ENCODE results near the gene C2CD4B. TPM values are rescaled to one million over a fixed set of nuclear protein-coding genes. Genes with fewer than 3 reads are reported as not detected.

C2CD4B gene
- total RNA-seq, 1 donor from 2014 or later = 19.1 TPM

DNA sequence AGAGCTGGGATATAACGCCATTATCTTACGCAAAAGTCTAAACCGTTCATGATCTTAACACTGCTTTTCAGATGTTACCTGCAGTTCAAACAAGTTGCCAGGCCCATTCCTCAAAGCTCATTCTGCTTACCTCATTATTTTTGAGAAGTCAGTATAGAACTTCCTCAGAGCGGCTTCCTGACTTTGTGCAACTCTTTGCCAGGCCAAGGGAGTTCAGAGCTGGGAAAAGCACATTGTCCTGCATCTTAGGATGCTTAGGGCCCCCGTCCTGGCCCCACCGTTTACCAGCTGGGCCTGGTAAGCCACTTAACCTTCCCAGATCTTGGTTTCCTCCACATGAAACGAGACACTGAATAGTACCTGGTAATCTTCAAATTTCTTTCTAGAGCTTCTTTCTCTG, 6.8 kb upstream of the C2CD4B start:
- Mint-ChIP-seq H3K27me3 (ENCODE audit: unreplicated experiment) (no peaks in the 10 kb centered on the region), H3K27ac (ENCODE audit: unreplicated experiment) (peak overlapping the region; percentile 68), H3K4me1 (ENCODE audit: unreplicated experiment) (peaks cover 33% of the 10 kb centered on the region), H3K9me3 (ENCODE audit: unreplicated experiment) (no peaks in the 10 kb centered on the region), H3K4me3 (ENCODE audit: unreplicated experiment) (no peak overlapping the region), H3K36me3 (ENCODE audit: low read depth, unreplicated experiment) (peaks cover 2% of the 10 kb centered on the region)
- DNase-seq (ENCODE audit: low spot score) = no peak
- TF ChIP-seq, protein P1, sequence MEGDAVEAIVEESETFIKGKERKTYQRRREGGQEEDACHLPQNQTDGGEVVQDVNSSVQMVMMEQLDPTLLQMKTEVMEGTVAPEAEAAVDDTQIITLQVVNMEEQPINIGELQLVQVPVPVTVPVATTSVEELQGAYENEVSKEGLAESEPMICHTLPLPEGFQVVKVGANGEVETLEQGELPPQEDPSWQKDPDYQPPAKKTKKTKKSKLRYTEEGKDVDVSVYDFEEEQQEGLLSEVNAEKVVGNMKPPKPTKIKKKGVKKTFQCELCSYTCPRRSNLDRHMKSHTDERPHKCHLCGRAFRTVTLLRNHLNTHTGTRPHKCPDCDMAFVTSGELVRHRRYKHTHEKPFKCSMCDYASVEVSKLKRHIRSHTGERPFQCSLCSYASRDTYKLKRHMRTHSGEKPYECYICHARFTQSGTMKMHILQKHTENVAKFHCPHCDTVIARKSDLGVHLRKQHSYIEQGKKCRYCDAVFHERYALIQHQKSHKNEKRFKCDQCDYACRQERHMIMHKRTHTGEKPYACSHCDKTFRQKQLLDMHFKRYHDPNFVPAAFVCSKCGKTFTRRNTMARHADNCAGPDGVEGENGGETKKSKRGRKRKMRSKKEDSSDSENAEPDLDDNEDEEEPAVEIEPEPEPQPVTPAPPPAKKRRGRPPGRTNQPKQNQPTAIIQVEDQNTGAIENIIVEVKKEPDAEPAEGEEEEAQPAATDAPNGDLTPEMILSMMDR (IDR thresholded peaks at IDR 0.05; ENCODE audit: unreplicated experiment) = no peak

DNA sequence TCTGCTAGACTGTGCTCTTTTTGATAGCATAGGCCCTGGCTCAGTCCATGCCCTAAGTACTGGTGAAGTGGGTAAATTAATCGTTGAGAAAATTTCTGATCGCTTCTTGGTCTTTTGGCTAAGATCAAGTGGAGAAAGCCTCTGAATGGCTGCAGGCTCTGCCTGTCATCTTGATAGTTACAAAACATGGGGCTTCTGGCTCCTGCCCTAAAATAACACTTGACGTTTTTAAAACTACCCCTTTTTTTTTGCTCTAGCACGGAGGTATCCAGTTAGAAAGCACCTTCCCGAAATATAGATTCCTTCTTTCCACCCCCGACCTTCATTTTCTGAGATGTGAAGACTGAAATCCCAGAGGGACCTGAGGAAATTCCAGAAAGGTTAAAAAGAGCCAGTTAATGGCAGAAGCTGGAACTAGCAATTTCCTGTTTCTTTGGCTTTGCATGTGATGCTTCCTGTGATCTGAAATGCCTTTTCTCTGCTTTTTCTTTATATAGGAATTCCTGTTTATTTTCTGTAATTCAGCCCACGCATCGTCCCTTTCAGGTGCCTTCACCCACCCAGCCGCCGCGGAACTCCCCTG, 799 bp upstream of the C2CD4B start:
- TF ChIP-seq, protein P1 (IDR thresholded peaks at IDR 0.05; ENCODE audit: unreplicated experiment) = no peak
- Mint-ChIP-seq H3K36me3 (ENCODE audit: low read depth, unreplicated experiment) (peaks cover 22% of the 10 kb centered on the region), H3K4me1 (ENCODE audit: unreplicated experiment) (peaks cover 29% of the 10 kb centered on the region), H3K9me3 (ENCODE audit: unreplicated experiment) (peaks cover 3% of the 10 kb centered on the region), H3K4me3 (ENCODE audit: unreplicated experiment) (peak overlapping the region; percentile 96), H3K27me3 (ENCODE audit: unreplicated experiment) (peaks cover 15% of the 10 kb centered on the region), H3K27ac (ENCODE audit: unreplicated experiment) (peak overlapping the region; percentile 93)
- no peak for DNase-seq (ENCODE audit: low spot score)

DNA sequence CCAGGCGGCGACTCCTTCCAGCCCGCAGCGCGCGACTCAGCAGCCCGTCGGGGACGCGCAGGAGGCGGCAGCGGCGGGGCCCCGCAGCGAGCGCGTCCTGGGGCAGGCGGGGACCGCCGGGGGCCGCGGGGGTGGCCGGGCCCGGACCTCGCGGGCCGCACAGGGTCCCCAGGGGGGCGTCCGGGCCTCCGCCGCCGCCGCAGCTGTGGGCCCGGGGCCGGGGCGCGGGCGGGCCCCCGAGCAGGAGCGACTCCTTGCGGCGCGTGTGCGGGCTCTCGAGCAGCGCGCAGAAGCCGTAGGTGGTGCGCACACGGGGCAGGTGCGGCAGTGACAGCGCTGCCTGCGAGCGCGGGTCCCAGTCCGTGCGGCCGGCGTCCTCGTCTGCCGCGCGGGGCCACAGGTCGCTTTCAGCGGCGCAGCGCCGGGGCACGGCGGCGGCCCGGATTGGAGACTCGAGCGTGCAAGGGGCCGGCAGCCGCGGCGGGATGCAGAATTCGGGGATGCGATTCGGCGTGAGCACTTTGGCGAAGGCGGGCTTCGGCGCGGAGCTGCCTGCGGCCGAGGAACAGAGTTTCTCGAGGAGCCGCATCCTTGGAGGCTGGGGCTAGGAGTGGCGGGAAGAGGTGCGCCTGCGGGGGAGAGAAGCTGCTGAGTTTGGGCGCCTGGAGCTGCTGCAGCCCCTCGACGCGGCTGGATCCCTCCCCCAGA, 535 bp downstream of the C2CD4B start:
- H3K36me3 Mint-ChIP-seq (ENCODE audit: low read depth, unreplicated experiment) = peaks cover 22% of the 10 kb centered on the region

DNA sequence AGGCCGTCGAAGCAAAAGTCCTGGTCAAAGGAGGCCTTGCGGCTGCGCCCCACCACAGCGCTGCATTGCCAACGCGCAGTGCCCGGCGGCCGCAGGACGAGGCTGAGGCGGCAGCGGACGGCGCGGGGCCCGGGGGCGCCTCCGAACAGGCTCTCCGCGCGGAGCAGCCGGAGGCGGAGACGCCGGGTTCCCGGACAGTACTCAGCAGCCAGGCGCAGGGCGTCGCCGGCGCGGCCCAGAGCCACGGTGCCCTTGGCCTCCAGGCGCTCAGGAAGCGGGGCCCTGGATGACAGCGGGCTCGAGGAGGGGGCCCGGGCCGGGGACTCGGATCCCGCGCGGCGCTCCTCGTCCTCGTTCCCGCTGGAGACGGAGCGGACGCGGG, 1.1 kb downstream of the C2CD4B start:
- TF ChIP-seq, protein P1 (IDR thresholded peaks at IDR 0.05; ENCODE audit: unreplicated experiment) = no peak
- peaks cover 29% of the 10 kb centered on the region for H3K4me1 Mint-ChIP-seq (ENCODE audit: unreplicated experiment)
- no peak overlapping the region for H3K4me3 Mint-ChIP-seq (ENCODE audit: unreplicated experiment)
- H3K36me3 Mint-ChIP-seq (ENCODE audit: low read depth, unreplicated experiment) = peaks cover 22% of the 10 kb centered on the region
- H3K27ac Mint-ChIP-seq (ENCODE audit: unreplicated experiment) = no peak overlapping the region
- H3K27me3 Mint-ChIP-seq (ENCODE audit: unreplicated experiment) = peaks cover 15% of the 10 kb centered on the region
- H3K9me3 Mint-ChIP-seq (ENCODE audit: unreplicated experiment) = peaks cover 3% of the 10 kb centered on the region
- peak; percentile 44 for DNase-seq (ENCODE audit: low spot score)

More for the DNA sequence above, 535 bp downstream of the C2CD4B start:
- Mint-ChIP-seq H3K4me3 (ENCODE audit: unreplicated experiment) (peak overlapping the region; percentile 96), H3K9me3 (ENCODE audit: unreplicated experiment) (peaks cover 3% of the 10 kb centered on the region), H3K4me1 (ENCODE audit: unreplicated experiment) (peaks cover 29% of the 10 kb centered on the region), H3K27ac (ENCODE audit: unreplicated experiment) (peak overlapping the region; percentile 38), H3K27me3 (ENCODE audit: unreplicated experiment) (peaks cover 15% of the 10 kb centered on the region)
- peak; percentile 47 for DNase-seq (ENCODE audit: low spot score)
- TF ChIP-seq, protein P1 (IDR thresholded peaks at IDR 0.05; ENCODE audit: unreplicated experiment) = no peak

DNA sequence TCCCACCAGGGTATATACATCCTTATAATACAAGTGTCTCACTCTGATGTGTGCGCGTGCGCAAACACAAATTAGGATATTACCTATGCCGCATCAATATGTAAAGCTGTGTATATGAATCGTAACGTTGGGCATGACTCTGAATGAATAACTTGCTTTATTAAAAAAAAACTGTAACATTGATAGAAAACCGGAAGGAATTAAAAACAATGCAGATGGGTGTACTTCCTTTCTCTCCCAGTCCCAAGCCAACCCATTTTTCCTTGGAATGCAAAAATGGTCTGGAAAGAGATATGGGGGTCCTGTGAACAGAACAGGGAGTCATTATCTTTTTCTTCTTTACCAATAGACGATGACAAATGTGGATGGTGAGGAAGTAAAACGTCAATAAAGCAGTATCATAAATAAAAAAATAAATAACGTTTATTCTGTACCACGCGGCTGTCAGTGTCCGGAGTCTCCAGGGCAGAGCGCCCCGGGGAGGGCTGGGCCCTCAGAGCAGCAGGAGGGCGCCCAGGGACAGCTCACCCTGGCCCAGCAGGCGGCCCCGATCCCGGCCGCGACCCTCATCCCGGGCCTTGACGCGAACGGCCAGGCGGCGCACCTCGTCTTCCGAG, 1.6 kb downstream of the C2CD4B start:
- peaks cover 3% of the 10 kb centered on the region for H3K9me3 Mint-ChIP-seq (ENCODE audit: unreplicated experiment)
- peaks cover 15% of the 10 kb centered on the region for H3K27me3 Mint-ChIP-seq (ENCODE audit: unreplicated experiment)
- peaks cover 22% of the 10 kb centered on the region for H3K36me3 Mint-ChIP-seq (ENCODE audit: low read depth, unreplicated experiment)
- TF ChIP-seq, protein P1 (IDR thresholded peaks at IDR 0.05; ENCODE audit: unreplicated experiment) = no peak
- DNase-seq (ENCODE audit: low spot score) = no peak
- peak overlapping the region; percentile 93 for H3K4me3 Mint-ChIP-seq (ENCODE audit: unreplicated experiment)
- peaks cover 29% of the 10 kb centered on the region for H3K4me1 Mint-ChIP-seq (ENCODE audit: unreplicated experiment)
- H3K27ac Mint-ChIP-seq (ENCODE audit: unreplicated experiment) = peak overlapping the region; percentile 86
